HepG2 (cell line): ENCODE data around the gene ECT2. TPM values are rescaled to one million over a fixed set of nuclear protein-coding genes. Genes with fewer than 3 reads are reported as not detected.

ENCODE experiments used
- ATAC-seq: fragments of 200-7000 bp; cut with Tn5 transposase; 3 replicates; pipeline ENCODE4 v1.9.1; 2020; ENCODE audit warnings: mild to moderate bottlenecking, moderate library complexity
- BruUV-seq: library from RNA; stranded (reverse); fragments of 400-500 nt; replicated peaks from 2 replicates; lab custom pipeline; 2021; lab: Mats Ljungman, UMichigan
- CTCF ChIA-PET: fragments of 300-600 bp; formaldehyde crosslinking; extraction: SDS; loops from one replicate; lab custom pipeline; 2021; ENCODE audit warnings: low total read pairs, inconsistent platforms, low intra/inter-chr PET ratio; lab: Yijun Ruan, JAX
- POLR2A ChIA-PET: fragments of 350-600 bp; sonication (Branson Sonifier 250); formaldehyde crosslinking; loops from one replicate; lab custom pipeline; 2020; ENCODE audit warnings: antibody characterized with exemption, inconsistent platforms; lab: Yijun Ruan, JAX
- DNase-seq: peaks from one replicate; pipeline ENCODE4 v3.0.0-alpha.2; 2015; ENCODE audit warnings: low spot score
- FAIRE-seq: peaks from 3 replicates; lab custom pipeline; 2011; peaks lifted over from hg19 to GRCh38; lab: Jason Lieb, UNC
- H2AFZ ChIP-seq: one replicate; pipeline ENCODE4 v1.6.1; 2011; ENCODE audit warnings: low read length, inconsistent platforms
- H3K27ac ChIP-seq: fragments of 300-600 bp; 3 replicates; pipeline ENCODE4 v1.8.0; 2011; ENCODE audit warnings: mixed run types, mild to moderate bottlenecking, mixed read lengths, low read length, inconsistent platforms; ENCODE audit not compliant: insufficient read depth; ENCODE audit errors: extremely low read length
- H3K27me3 ChIP-seq, 2 experiments: fragments of 200-600 bp in 1 of 2; 2 replicates in 1 of 2; 3 replicates in 1 of 2; pipeline versions ENCODE4 v1.6.0 to v1.8.0; 2011; ENCODE audit warnings: low read length in 2 of 2, mild to moderate bottlenecking in 2 of 2, moderate library complexity in 2 of 2, inconsistent platforms in 1 of 2; ENCODE audit not compliant: insufficient read depth in 2 of 2, control insufficient read depth in 1 of 2
- H3K36me3 ChIP-seq, 2 experiments: fragments of 200-600 bp in 1 of 2; replicated peaks in 1 of 2; 2 replicates in 1 of 2; 3 replicates in 1 of 2; pipeline versions ENCODE4 v1.5.1 to v1.8.0; 2011; ENCODE audit warnings: low read length in 2 of 2, inconsistent platforms in 1 of 2; ENCODE audit not compliant: insufficient read depth in 2 of 2, control insufficient read depth in 1 of 2
- H3K4me1 ChIP-seq: 2 replicates; pipeline ENCODE4 v1.5.1; 2012; ENCODE audit warnings: low read length, inconsistent platforms; ENCODE audit not compliant: insufficient read depth
- H3K4me2 ChIP-seq: 2 replicates; pipeline ENCODE4 v1.6.0; 2011; ENCODE audit warnings: low read depth, low read length, inconsistent platforms
- H3K4me3 ChIP-seq, 3 experiments: fragments of 200-600 bp in 1 of 3; sonication (generic), shearing (Covaris generic) in 1 of 3; replicated peaks in 1 of 3; 2 replicates each; pipeline ENCODE4 v1.5.1; 2011 to 2016; ENCODE audit warnings: low read length in 3 of 3, inconsistent platforms in 2 of 3, low read depth in 2 of 3, mild to moderate bottlenecking in 2 of 3, control low read depth in 1 of 3, mixed read lengths in 1 of 3; ENCODE audit not compliant: insufficient read depth in 1 of 3
- H3K79me2 ChIP-seq: one replicate; pipeline ENCODE4 v1.6.1; 2011; ENCODE audit warnings: low read length, inconsistent platforms; ENCODE audit not compliant: insufficient read depth
- H3K9ac ChIP-seq: 2 replicates; pipeline ENCODE4 v1.6.0; 2011; ENCODE audit warnings: mild to moderate bottlenecking, low read depth, low read length, inconsistent platforms; ENCODE audit not compliant: insufficient read depth
- H3K9me3 ChIP-seq: 2 replicates; pipeline ENCODE4 v1.5.1; 2012; ENCODE audit warnings: mild to moderate bottlenecking, low read length
- H4K20me1 ChIP-seq: 2 replicates; pipeline ENCODE4 v1.6.0; 2011; ENCODE audit warnings: inconsistent platforms, mild to moderate bottlenecking, low read length, moderate library complexity; ENCODE audit not compliant: insufficient read depth
- FOXC1 ChIP-seq: sonication (generic); formaldehyde crosslinking; IDR thresholded peaks from 2 replicates; pipeline ENCODE4 v1.8.0; 2022; ENCODE audit warnings: mild to moderate bottlenecking, missing genetic modification reagents, borderline replicate concordance
- MAFK ChIP-seq, 2 experiments: IDR thresholded peaks in 1 of 2; conservative IDR thresholded peaks in 1 of 2; 2 replicates each; pipeline ENCODE4 v1.6.1; 2011; ENCODE audit warnings: improper control_type of control experiment in 2 of 2, low read length in 2 of 2
- POLR2G ChIP-seq: fragments of 200-400 bp; formaldehyde crosslinking; IDR thresholded peaks from 2 replicates; pipeline ENCODE4 v1.6.1; 2018; ENCODE audit warnings: mild to moderate bottlenecking, low read depth, low read length, moderate library complexity
- RBFOX2 ChIP-seq: fragments of 200-400 bp; formaldehyde crosslinking; IDR thresholded peaks from 2 replicates; pipeline ENCODE4 v1.6.1; 2017; ENCODE audit warnings: low read depth, mild to moderate bottlenecking, low read length
- SKI ChIP-seq: fragments of 450-650 bp; IDR thresholded peaks from one replicate; pipeline ENCODE4 v1.6.1; 2018; ENCODE audit warnings: mild to moderate bottlenecking; ENCODE audit not compliant: partially characterized antibody
- ZMYM3 ChIP-seq: sonication (generic); formaldehyde crosslinking; IDR thresholded peaks from 2 replicates; pipeline ENCODE4 v1.5.1; 2020; ENCODE audit warnings: mild to moderate bottlenecking, missing genetic modification reagents
- WGBS: methylation state at CpG from one replicate; pipeline ENCODE4 v1.1.6; 2017; ENCODE audit warnings: low lambda C conversion rate; 5-methylcytosine and 5-hydroxymethylcytosine counted together
- in situ Hi-C: cut with HindIII; loops from 2 replicates; pipeline ENCODE4 v1.10.0; 2017; ENCODE audit warnings: low pct_unique_long_range_greater_than_20kb; ENCODE audit not compliant: extremely low pct_ligation_motif_present
- intact Hi-C: fragments of 100-400 bp; cut with micrococcal nuclease; formaldehyde crosslinking; loops from one replicate; pipeline ENCODE4 v1.10.0; 2022; ENCODE audit not compliant: unreplicated experiment
- polyA plus RNA-seq, 8 experiments: library from polyadenylated mRNA; depleted of rRNA in 3 of 8; stranded (reverse) in 7 of 8; unstranded in 1 of 8; fragments of >200 nt; fragmentation: Illumina TruSeq in 4 of 8; extraction: Trizol in 4 of 8; gene quantifications; 2 replicates each; pipeline versions ENCODE4 v1.2.1 to v1.2.3, GENCODE V29; 2011 to 2016; ENCODE audit warnings: low read depth in 4 of 8, missing spikeins in 1 of 8, mixed read lengths in 1 of 8; ENCODE audit not compliant: insufficient read depth in 1 of 8
- total RNA-seq, 5 experiments: library from RNA; depleted of rRNA; stranded (reverse); fragments of >200 nt; fragmentation: Illumina TruSeq; extraction: Trizol; gene quantifications; 2 replicates each; pipeline ENCODE4 v1.2.3, GENCODE V29; 2016; ENCODE audit warnings: low read depth in 1 of 5
- TF ChIP-seq, protein P1 (sequence below): fragments of 450-650 bp; IDR thresholded peaks from 2 replicates; pipeline ENCODE4 v1.6.1; 2017; ENCODE audit warnings: mild to moderate bottlenecking
- TF ChIP-seq, protein P2 (sequence below): sonication (generic); formaldehyde crosslinking; IDR thresholded peaks from 2 replicates; pipeline ENCODE4 v1.5.0; 2020; ENCODE audit warnings: mild to moderate bottlenecking, missing genetic modification reagents, borderline replicate concordance
- TF ChIP-seq, protein P3 (sequence below): fragments of 450-650 bp; IDR thresholded peaks from 2 replicates; pipeline ENCODE4 v1.6.1; 2016

The ECT2 gene
- total and polyA plus RNA-seq, 2 of the 13 experiments (the other 11 are each of a cell fraction or from before 2014, with no cell fraction given): 21.6 to 52.0 TPM

DNA sequence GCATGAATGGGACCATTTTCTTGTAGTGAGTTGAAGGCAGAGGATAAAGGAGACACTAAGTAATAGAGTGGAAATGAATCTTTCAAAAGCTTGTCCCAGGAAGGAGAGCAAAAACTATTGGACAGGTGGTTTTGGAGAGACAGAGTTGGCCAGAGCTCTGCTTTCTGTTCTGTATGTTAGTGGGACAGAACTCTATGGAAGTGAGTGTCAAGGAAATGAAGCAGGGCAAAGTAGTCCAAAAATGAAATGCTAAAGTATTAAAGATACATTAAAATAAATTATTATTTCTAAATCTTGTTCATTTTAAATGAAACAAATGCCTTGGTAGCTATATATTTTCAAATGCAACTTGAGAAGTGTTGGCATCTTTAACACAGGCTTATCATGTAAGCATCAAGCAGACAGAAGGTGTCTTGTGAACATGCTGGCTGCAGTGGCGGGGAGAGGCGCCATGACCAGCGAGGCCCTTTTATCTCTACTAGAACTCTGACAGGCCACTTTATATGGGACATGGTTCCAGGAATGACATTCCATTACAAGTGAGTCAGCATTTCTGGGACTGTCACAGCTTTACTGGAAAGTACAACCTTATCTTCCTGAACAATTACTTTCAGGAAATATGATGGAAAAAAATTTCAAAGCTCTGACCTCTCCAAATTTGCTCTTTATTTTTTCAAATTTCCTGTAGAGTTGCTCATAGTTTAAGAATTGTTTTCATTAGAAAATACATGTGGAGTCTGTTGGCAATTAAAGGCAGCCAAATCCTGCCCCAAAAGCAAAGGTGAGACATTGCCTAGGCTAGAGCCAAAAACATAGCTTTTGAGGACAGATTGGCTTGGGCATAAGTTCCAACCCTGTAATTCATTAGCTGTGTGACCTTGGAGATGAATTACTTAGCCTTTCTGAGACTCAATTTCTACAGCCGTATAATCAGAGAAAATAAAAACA is 106.5 kb downstream of the ECT2 start (continued):
- TF ChIP-seq, protein P1, sequence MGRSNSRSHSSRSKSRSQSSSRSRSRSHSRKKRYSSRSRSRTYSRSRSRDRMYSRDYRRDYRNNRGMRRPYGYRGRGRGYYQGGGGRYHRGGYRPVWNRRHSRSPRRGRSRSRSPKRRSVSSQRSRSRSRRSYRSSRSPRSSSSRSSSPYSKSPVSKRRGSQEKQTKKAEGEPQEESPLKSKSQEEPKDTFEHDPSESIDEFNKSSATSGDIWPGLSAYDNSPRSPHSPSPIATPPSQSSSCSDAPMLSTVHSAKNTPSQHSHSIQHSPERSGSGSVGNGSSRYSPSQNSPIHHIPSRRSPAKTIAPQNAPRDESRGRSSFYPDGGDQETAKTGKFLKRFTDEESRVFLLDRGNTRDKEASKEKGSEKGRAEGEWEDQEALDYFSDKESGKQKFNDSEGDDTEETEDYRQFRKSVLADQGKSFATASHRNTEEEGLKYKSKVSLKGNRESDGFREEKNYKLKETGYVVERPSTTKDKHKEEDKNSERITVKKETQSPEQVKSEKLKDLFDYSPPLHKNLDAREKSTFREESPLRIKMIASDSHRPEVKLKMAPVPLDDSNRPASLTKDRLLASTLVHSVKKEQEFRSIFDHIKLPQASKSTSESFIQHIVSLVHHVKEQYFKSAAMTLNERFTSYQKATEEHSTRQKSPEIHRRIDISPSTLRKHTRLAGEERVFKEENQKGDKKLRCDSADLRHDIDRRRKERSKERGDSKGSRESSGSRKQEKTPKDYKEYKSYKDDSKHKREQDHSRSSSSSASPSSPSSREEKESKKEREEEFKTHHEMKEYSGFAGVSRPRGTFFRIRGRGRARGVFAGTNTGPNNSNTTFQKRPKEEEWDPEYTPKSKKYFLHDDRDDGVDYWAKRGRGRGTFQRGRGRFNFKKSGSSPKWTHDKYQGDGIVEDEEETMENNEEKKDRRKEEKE: no peak
- TF ChIP-seq RBFOX2: no peak
- no peak for TF ChIP-seq ZMYM3 (CRISPR knock-in tag)
- peak; percentile 79 to 82 for TF ChIP-seq MAFK (conservative IDR thresholded peaks at IDR 0.05 in 1 of 2, IDR thresholded peaks at IDR 0.05 in 1 of 2; ENCODE audit: low read length in 2 of 2)

DNA sequence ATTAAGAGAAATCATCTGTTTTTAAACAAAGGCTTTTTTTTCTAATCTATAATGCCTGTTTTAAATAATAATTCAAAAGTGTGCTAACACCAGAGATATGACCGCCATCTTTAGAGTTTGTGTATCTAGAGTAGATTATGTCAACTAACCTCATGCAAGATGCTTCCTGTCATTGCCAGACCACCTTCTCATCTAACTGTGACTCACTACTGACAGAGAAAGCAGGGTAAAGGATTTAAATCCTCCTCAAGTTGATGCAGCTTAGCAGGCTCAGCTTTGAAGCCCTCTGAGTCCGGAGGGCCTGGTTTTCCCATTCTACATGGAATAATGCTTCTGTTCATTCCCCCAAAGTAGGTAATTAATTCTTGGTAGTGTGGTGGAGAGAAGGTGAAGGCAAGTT is 108.5 kb downstream of the ECT2 start:
- BruUV-seq: no TSS peak
- TF ChIP-seq POLR2G: no peak
- no peak for TF ChIP-seq SKI
- TF ChIP-seq, protein P2, sequence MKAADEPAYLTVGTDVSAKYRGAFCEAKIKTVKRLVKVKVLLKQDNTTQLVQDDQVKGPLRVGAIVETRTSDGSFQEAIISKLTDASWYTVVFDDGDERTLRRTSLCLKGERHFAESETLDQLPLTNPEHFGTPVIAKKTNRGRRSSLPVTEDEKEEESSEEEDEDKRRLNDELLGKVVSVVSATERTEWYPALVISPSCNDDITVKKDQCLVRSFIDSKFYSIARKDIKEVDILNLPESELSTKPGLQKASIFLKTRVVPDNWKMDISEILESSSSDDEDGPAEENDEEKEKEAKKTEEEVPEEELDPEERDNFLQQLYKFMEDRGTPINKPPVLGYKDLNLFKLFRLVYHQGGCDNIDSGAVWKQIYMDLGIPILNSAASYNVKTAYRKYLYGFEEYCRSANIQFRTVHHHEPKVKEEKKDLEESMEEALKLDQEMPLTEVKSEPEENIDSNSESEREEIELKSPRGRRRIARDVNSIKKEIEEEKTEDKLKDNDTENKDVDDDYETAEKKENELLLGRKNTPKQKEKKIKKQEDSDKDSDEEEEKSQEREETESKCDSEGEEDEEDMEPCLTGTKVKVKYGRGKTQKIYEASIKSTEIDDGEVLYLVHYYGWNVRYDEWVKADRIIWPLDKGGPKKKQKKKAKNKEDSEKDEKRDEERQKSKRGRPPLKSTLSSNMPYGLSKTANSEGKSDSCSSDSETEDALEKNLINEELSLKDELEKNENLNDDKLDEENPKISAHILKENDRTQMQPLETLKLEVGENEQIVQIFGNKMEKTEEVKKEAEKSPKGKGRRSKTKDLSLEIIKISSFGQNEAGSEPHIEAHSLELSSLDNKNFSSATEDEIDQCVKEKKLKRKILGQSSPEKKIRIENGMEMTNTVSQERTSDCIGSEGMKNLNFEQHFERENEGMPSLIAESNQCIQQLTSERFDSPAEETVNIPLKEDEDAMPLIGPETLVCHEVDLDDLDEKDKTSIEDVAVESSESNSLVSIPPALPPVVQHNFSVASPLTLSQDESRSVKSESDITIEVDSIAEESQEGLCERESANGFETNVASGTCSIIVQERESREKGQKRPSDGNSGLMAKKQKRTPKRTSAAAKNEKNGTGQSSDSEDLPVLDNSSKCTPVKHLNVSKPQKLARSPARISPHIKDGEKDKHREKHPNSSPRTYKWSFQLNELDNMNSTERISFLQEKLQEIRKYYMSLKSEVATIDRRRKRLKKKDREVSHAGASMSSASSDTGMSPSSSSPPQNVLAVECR (CRISPR knock-in tag): no peak
- TF ChIP-seq, protein P3, sequence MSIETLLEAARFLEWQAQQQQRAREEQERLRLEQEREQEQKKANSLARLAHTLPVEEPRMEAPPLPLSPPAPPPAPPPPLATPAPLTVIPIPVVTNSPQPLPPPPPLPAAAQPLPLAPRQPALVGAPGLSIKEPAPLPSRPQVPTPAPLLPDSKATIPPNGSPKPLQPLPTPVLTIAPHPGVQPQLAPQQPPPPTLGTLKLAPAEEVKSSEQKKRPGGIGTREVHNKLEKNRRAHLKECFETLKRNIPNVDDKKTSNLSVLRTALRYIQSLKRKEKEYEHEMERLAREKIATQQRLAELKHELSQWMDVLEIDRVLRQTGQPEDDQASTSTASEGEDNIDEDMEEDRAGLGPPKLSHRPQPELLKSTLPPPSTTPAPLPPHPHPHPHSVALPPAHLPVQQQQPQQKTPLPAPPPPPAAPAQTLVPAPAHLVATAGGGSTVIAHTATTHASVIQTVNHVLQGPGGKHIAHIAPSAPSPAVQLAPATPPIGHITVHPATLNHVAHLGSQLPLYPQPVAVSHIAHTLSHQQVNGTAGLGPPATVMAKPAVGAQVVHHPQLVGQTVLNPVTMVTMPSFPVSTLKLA: no peak
- no peak for TF ChIP-seq FOXC1

More for the DNA sequence above, 108.5 kb downstream of the ECT2 start:
- Histone ChIP-seq H3K36me3 (no peaks in the 10 kb centered on the region), H3K4me1 (no peaks in the 10 kb centered on the region), H3K4me2 (no peak overlapping the region), H4K20me1 (no peaks in the 10 kb centered on the region), H2AFZ (no peak overlapping the region), H3K4me3 (no peak overlapping the region), H3K27ac (no peak overlapping the region), H3K9me3 (no peaks in the 10 kb centered on the region), H3K27me3 (no peaks in the 10 kb centered on the region; a peak in 1 of 5 replicates), H3K79me2 (no peaks in the 10 kb centered on the region), H3K9ac (no peak overlapping the region)
- DNase-seq (no peak), ATAC-seq (no peak), FAIRE-seq (no peak)
- intact Hi-C loops: no loop called here
- WGBS: 3% methylated on average over 2 of the region's 2 CpGs
- in situ Hi-C loops: no loop called here
- POLR2A ChIA-PET: no interaction called here
- CTCF ChIA-PET: no interaction called here
